Hepatocyte (in vitro differentiated cells): Measurements from ENCODE around the gene TLL2. TPM values are rescaled to one million over a fixed set of nuclear protein-coding genes. Genes with fewer than 3 reads are reported as not detected.

Experiments used
- DNase-seq: peaks from one replicate; pipeline ENCODE4 v3.0.0-alpha.2; 2016; ENCODE audit warnings: low spot score
- H2AFZ ChIP-seq: fragments of 200-600 bp; sonication (generic); 2 replicates; pipeline ENCODE4 v1.6.0; 2016; ENCODE audit warnings: antibody characterized with exemption, mild to moderate bottlenecking
- H3K27ac ChIP-seq: fragments of 200-600 bp; sonication (generic); 2 replicates; pipeline ENCODE4 v1.5.1; 2016; ENCODE audit warnings: mild to moderate bottlenecking
- H3K27me3 ChIP-seq: fragments of 200-600 bp; sonication (generic); 2 replicates; pipeline ENCODE4 v1.6.1; 2016
- H3K36me3 ChIP-seq: fragments of 200-600 bp; sonication (generic); replicated peaks from 2 replicates; pipeline ENCODE4 v1.5.1; 2016; ENCODE audit warnings: low read depth; ENCODE audit not compliant: insufficient read depth
- H3K4me1 ChIP-seq: fragments of 200-600 bp; sonication (generic); 2 replicates; pipeline ENCODE4 v1.5.1; 2016; ENCODE audit warnings: mild to moderate bottlenecking, moderate library complexity; ENCODE audit not compliant: insufficient read depth
- H3K4me2 ChIP-seq: fragments of 200-600 bp; sonication (generic); 2 replicates; pipeline ENCODE4 v1.6.0; 2016
- H3K4me3 ChIP-seq: fragments of 200-600 bp; sonication (generic); 2 replicates; pipeline ENCODE4 v1.5.1; 2016; ENCODE audit warnings: mild to moderate bottlenecking
- H3K79me2 ChIP-seq: fragments of 200-600 bp; sonication (generic); 2 replicates; pipeline ENCODE4 v1.6.0; 2017; ENCODE audit warnings: mild to moderate bottlenecking
- H3K9me2 ChIP-seq: fragments of 200-600 bp; sonication (generic); replicated peaks from 2 replicates; pipeline ENCODE4 v1.6.0; 2017; ENCODE audit warnings: mild to moderate bottlenecking; ENCODE audit not compliant: insufficient read depth
- H3K9me3 ChIP-seq: fragments of 200-600 bp; sonication (generic); 2 replicates; pipeline ENCODE4 v1.5.1; 2016; ENCODE audit warnings: low read depth, mild to moderate bottlenecking
- H4K20me1 ChIP-seq: fragments of 200-600 bp; sonication (generic); 2 replicates; pipeline ENCODE4 v1.6.0; 2016; ENCODE audit warnings: mild to moderate bottlenecking; ENCODE audit not compliant: insufficient read depth, poor library complexity, severe bottlenecking
- EZH2 ChIP-seq: fragments of 200-600 bp; sonication (generic); IDR thresholded peaks from 2 replicates; pipeline ENCODE4 v1.6.1; 2016; ENCODE audit warnings: antibody characterized with exemption, mild to moderate bottlenecking, borderline replicate concordance
- EZH2phosphoT487 ChIP-seq: fragments of 200-600 bp; sonication (generic); IDR thresholded peaks from one replicate; pipeline ENCODE4 v1.6.1; 2018; ENCODE audit warnings: antibody characterized with exemption, mild to moderate bottlenecking, low read depth, moderate library complexity; ENCODE audit not compliant: unreplicated experiment, severe bottlenecking
- WGBS: methylation state at CpG from one replicate; pipeline ENCODE4 v1.1.6; 2016; ENCODE audit warnings: low lambda C conversion rate; ENCODE audit errors: missing lambda C conversion rate; 5-methylcytosine and 5-hydroxymethylcytosine counted together
- polyA plus RNA-seq: library from polyadenylated mRNA; unstranded; fragments of >200 nt; fragmentation: Nextera tagmentation; extraction: Ambion mirVana; gene quantifications from 2 replicates; pipeline ENCODE4 v1.2.1, GENCODE V29; 2016
- total RNA-seq: library from RNA; depleted of rRNA; stranded (reverse); fragments of >200 nt; gene quantifications from 2 replicates; pipeline ENCODE4 v1.2.3, GENCODE V29; 2014
- TF ChIP-seq, protein P1 (sequence below): fragments of 200-600 bp; sonication (generic); IDR thresholded peaks from 2 replicates; pipeline ENCODE4 v1.5.1; 2016; ENCODE audit warnings: antibody characterized with exemption, mild to moderate bottlenecking; ENCODE audit not compliant: poor library complexity

The TLL2 gene
- total and polyA plus RNA-seq, 2 experiments from 2014 or later, result 0.50 to 0.76 TPM

DNA sequence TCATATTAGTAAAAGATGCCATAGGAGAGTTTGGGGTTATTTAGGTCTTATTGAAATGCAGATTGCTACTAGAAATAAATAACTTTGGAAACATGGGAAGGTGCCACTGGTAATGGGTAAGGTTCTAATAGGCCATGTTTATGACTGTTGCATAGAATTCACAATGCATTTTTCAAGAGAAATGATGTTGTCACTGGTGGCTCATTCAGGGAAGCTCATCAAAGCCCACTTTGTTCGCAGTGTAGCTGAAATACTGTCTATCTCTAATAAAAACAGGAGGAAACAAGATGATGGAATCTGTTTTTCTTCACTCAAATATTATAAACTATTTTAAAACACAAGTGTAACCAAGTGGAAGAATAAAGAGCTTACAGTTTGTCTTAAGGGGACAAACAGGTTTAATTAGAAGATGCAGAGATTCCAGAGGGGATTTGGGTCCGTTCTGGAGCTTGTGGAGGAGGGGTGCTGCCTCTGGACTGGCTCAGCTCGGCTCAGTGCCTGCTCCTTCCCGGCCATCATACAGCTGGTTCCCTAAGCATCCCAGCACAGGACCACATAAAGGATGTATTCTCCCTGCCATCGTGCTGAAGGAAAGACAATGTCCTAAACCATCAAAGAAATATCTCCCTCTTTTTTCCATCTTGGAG lies 175.3 kb downstream of the TLL2 start:
- Histone ChIP-seq H3K27me3 (no peaks in the 10 kb centered on the region), H3K4me2 (no peak overlapping the region), H3K4me1 (no peaks in the 10 kb centered on the region), H3K9me3 (no peaks in the 10 kb centered on the region), H3K9me2 (no peaks in the 10 kb centered on the region), H4K20me1 (no peaks in the 10 kb centered on the region), H3K79me2 (no peaks in the 10 kb centered on the region), H3K27ac (no peak overlapping the region), H3K36me3 (no peaks in the 10 kb centered on the region), H2AFZ (no peak overlapping the region), H3K4me3 (no peak overlapping the region)
- DNase-seq, result no peak
- TF ChIP-seq, protein P1, sequence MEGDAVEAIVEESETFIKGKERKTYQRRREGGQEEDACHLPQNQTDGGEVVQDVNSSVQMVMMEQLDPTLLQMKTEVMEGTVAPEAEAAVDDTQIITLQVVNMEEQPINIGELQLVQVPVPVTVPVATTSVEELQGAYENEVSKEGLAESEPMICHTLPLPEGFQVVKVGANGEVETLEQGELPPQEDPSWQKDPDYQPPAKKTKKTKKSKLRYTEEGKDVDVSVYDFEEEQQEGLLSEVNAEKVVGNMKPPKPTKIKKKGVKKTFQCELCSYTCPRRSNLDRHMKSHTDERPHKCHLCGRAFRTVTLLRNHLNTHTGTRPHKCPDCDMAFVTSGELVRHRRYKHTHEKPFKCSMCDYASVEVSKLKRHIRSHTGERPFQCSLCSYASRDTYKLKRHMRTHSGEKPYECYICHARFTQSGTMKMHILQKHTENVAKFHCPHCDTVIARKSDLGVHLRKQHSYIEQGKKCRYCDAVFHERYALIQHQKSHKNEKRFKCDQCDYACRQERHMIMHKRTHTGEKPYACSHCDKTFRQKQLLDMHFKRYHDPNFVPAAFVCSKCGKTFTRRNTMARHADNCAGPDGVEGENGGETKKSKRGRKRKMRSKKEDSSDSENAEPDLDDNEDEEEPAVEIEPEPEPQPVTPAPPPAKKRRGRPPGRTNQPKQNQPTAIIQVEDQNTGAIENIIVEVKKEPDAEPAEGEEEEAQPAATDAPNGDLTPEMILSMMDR, result no peak
- TF ChIP-seq EZH2 (no peak), EZH2phosphoT487 (no peak)
- 48% methylated on average over 5 of the region's 5 CpGs for WGBS

DNA sequence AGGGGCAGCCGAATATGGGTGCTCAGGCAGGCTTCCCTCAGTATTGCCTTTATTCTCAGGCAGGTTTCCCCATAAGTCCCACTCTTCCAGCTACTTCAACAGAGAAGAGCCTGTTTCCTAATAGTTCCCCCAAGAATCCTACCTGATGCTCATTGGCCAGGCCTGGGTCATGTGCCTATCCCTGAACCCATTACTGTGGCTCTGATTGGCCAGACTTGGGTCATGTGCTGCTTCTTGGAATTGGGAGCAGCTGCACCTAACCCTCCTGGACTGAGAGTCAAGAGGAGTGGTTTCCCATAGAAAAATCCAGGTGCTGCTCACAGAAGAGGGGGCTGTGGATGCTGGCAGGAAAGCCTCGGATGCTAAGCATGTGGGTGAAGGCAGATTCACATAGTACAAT lies 176.6 kb downstream of the TLL2 start:
- no peak overlapping the region for H3K4me2 ChIP-seq
- no peak overlapping the region for H3K4me3 ChIP-seq
- H3K9me3 ChIP-seq, result no peaks in the 10 kb centered on the region
- 94% methylated on average over 2 of the region's 2 CpGs for WGBS
- TF ChIP-seq EZH2 (no peak), EZH2phosphoT487 (no peak)
- TF ChIP-seq, protein P1, result no peak
- no peaks in the 10 kb centered on the region for H3K36me3 ChIP-seq
- H2AFZ ChIP-seq, result no peak overlapping the region
- H3K27ac ChIP-seq, result no peak overlapping the region
- no peaks in the 10 kb centered on the region for H3K9me2 ChIP-seq
- H3K27me3 ChIP-seq, result no peaks in the 10 kb centered on the region
- H3K4me1 ChIP-seq, result no peaks in the 10 kb centered on the region
- H4K20me1 ChIP-seq, result no peaks in the 10 kb centered on the region
- no peaks in the 10 kb centered on the region for H3K79me2 ChIP-seq
- no peak for DNase-seq

GRCh38 chr10:96334616-96335526 lies 178.9 kb downstream of the TLL2 start:
- Histone ChIP-seq H4K20me1 (no peaks in the 10 kb centered on the region), H3K9me2 (no peaks in the 10 kb centered on the region), H3K27ac (no peak overlapping the region), H3K4me3 (no peak overlapping the region), H3K9me3 (no peaks in the 10 kb centered on the region), H3K36me3 (no peaks in the 10 kb centered on the region), H3K4me2 (no peak overlapping the region), H2AFZ (no peak overlapping the region), H3K4me1 (no peaks in the 10 kb centered on the region), H3K79me2 (no peaks in the 10 kb centered on the region), H3K27me3 (no peaks in the 10 kb centered on the region)
- WGBS, result 49% methylated on average over 5 of the region's 5 CpGs
- TF ChIP-seq EZH2phosphoT487 (no peak), EZH2 (no peak)
- TF ChIP-seq, protein P1, result peak; percentile 73
- peak; percentile 78 for DNase-seq
